PC-3 (cell line): ENCODE results near the gene P2RY6. TPM values are rescaled to one million over a fixed set of nuclear protein-coding genes. Genes with fewer than 3 reads are reported as not detected.
A peak's percentile ranks its signal among the peaks of the same experiment; 100 is the strongest.

Source experiments
- ATAC-seq: fragments of 200-7000 bp; cut with Tn5 transposase; 2 replicates; pipeline ENCODE4 v1.9.1; 2020; ENCODE audit warnings: mild to moderate bottlenecking, moderate library complexity
- BruUV-seq: library from RNA; stranded (reverse); fragments of 400-500 nt; replicated peaks from 2 replicates; lab custom pipeline; 2021; lab: Mats Ljungman, UMichigan
- CTCF ChIA-PET: fragments of 300-600 bp; sonication (Branson Sonifier 250); formaldehyde crosslinking; loops from one replicate; lab custom pipeline; 2022; ENCODE audit warnings: antibody characterized with exemption; lab: Charles Lee
- POLR2A ChIA-PET: fragments of 300-600 bp; sonication (Branson Sonifier 250); formaldehyde crosslinking; loops from one replicate; lab custom pipeline; 2022; ENCODE audit warnings: antibody characterized with exemption; ENCODE audit not compliant: unreplicated experiment; lab: Charles Lee
- DNase-seq: peaks from one replicate; pipeline ENCODE4 v3.0.0-alpha.2; 2015
- H2AFZ ChIP-seq: fragments of 300-600 bp; sonication (generic); 2 replicates; pipeline ENCODE4 v1.6.0; 2016; ENCODE audit warnings: antibody characterized with exemption, low read length
- H3F3A ChIP-seq: fragments of 300-600 bp; sonication (generic); one replicate; pipeline ENCODE4 v1.6.0; 2017; ENCODE audit warnings: antibody characterized with exemption, low read length, control low read depth, mild to moderate bottlenecking; ENCODE audit not compliant: unreplicated experiment
- H3K27ac ChIP-seq: fragments of 300-600 bp; sonication (generic); 2 replicates; pipeline ENCODE4 v1.5.1; 2016; ENCODE audit warnings: mild to moderate bottlenecking, low read length
- H3K27me3 ChIP-seq: fragments of 300-600 bp; sonication (generic); 2 replicates; pipeline ENCODE4 v1.6.1; 2016; ENCODE audit warnings: low read length, mixed read lengths
- H3K36me3 ChIP-seq: fragments of 300-600 bp; sonication (generic); 2 replicates; pipeline ENCODE4 v1.6.1; 2016; ENCODE audit warnings: low read depth, mixed run types, low read length, mixed read lengths
- H3K4me1 ChIP-seq: fragments of 300-600 bp; sonication (generic); 2 replicates; pipeline ENCODE4 v1.5.1; 2016; ENCODE audit warnings: low read length; ENCODE audit not compliant: insufficient read depth
- H3K4me2 ChIP-seq: fragments of 300-600 bp; sonication (generic); 2 replicates; pipeline ENCODE4 v1.6.0; 2016; ENCODE audit warnings: low read length
- H3K4me3 ChIP-seq: fragments of 300-600 bp; sonication (generic); 2 replicates; pipeline ENCODE4 v1.5.1; 2016; ENCODE audit warnings: mild to moderate bottlenecking, low read length, mixed read lengths
- H3K79me2 ChIP-seq: fragments of 300-600 bp; sonication (generic); 2 replicates; pipeline ENCODE4 v1.6.1; 2017; ENCODE audit warnings: low read length, mixed read lengths
- H3K9ac ChIP-seq: fragments of 300-600 bp; sonication (generic); 2 replicates; pipeline ENCODE4 v1.6.0; 2016; ENCODE audit warnings: mild to moderate bottlenecking, low read length
- H3K9me2 ChIP-seq: fragments of 300-600 bp; sonication (generic); replicated peaks from 2 replicates; pipeline ENCODE4 v1.6.1; 2016; ENCODE audit warnings: mixed run types, low read length, mixed read lengths
- H3K9me3 ChIP-seq: fragments of 300-600 bp; sonication (generic); 2 replicates; pipeline ENCODE4 v1.6.1; 2016; ENCODE audit warnings: low read length, mixed read lengths
- H4K20me1 ChIP-seq: fragments of 300-600 bp; sonication (generic); 2 replicates; pipeline ENCODE4 v1.6.1; 2016; ENCODE audit warnings: low read length, mixed read lengths
- EZH2 ChIP-seq: fragments of 300-600 bp; sonication (generic); IDR thresholded peaks from one replicate; pipeline ENCODE4 v1.6.1; 2017; ENCODE audit warnings: antibody characterized with exemption, mild to moderate bottlenecking, low read length; ENCODE audit not compliant: unreplicated experiment
- EZH2phosphoT487 ChIP-seq: fragments of 300-600 bp; sonication (generic); IDR thresholded peaks from 2 replicates; pipeline ENCODE4 v1.6.1; 2018; ENCODE audit warnings: mild to moderate bottlenecking, antibody characterized with exemption, low read length, borderline replicate concordance
- intact Hi-C: fragments of 100-400 bp; cut with micrococcal nuclease; formaldehyde crosslinking; loops from 2 replicates; pipeline ENCODE4 v1.9.0; 2023
- total RNA-seq: library from RNA; depleted of rRNA; stranded (reverse); fragments of >200 nt; gene quantifications from 2 replicates; pipeline ENCODE4 v1.2.3, GENCODE V29; 2014
- TF ChIP-seq, protein P1 (sequence below): fragments of 300-600 bp; sonication (generic); conservative IDR thresholded peaks from 2 replicates; pipeline ENCODE4 v1.5.1; 2017; ENCODE audit warnings: antibody characterized with exemption, low read depth, mild to moderate bottlenecking, low read length

P2RY6 gene
- total RNA-seq, 1 experiment from 2014 or later: 2.0 TPM

- Histone ChIP-seq H3K79me2 (no peaks in the 10 kb centered on the region), H3K9me2 (no peaks in the 10 kb centered on the region), H3K36me3 (no peaks in the 10 kb centered on the region), H3K4me1 (peaks cover 13% of the 10 kb centered on the region), H3K27ac (no peak overlapping the region), H4K20me1 (no peaks in the 10 kb centered on the region), H3K4me2 (no peak overlapping the region), H3K27me3 (no peaks in the 10 kb centered on the region), H3K4me3 (no peak overlapping the region), H3K9me3 (no peaks in the 10 kb centered on the region), H3F3A (no peaks in the 10 kb centered on the region), H3K9ac (no peak overlapping the region), H2AFZ (no peak overlapping the region; the same call in 1 of the 2 replicates)
- CTCF ChIA-PET: interaction anchor here (0.6 to 2.0 kb wide), 11 partner anchors 9 to 494 kb away, joined by 3 to 48 read pairs (median 5); partner anchors contain the start of gene ARHGEF17
- DNase-seq: peak; percentile 94
- intact Hi-C loops: loop anchor here (1.0 kb wide), 2 partner anchors 28 to 40 kb away; no protein-coding TSS in a partner anchor
- POLR2A ChIA-PET: no interaction called here
- peak; percentile 80 for ATAC-seq
- no TSS peak for BruUV-seq
- no peak for TF ChIP-seq EZH2phosphoT487
- TF ChIP-seq, protein P1, sequence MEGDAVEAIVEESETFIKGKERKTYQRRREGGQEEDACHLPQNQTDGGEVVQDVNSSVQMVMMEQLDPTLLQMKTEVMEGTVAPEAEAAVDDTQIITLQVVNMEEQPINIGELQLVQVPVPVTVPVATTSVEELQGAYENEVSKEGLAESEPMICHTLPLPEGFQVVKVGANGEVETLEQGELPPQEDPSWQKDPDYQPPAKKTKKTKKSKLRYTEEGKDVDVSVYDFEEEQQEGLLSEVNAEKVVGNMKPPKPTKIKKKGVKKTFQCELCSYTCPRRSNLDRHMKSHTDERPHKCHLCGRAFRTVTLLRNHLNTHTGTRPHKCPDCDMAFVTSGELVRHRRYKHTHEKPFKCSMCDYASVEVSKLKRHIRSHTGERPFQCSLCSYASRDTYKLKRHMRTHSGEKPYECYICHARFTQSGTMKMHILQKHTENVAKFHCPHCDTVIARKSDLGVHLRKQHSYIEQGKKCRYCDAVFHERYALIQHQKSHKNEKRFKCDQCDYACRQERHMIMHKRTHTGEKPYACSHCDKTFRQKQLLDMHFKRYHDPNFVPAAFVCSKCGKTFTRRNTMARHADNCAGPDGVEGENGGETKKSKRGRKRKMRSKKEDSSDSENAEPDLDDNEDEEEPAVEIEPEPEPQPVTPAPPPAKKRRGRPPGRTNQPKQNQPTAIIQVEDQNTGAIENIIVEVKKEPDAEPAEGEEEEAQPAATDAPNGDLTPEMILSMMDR: peak; percentile 98
These were observed 63.2 kb downstream of the P2RY6 start for GRCh38 chr11:73335204-73335923.

GRCh38 chr11:73337846-73338245 lies 65.7 kb downstream of the P2RY6 start:
- Histone ChIP-seq H2AFZ (no peak overlapping the region), H3K36me3 (no peaks in the 10 kb centered on the region), H3K9me2 (no peaks in the 10 kb centered on the region), H3K4me1 (peaks cover 17% of the 10 kb centered on the region), H3K27ac (no peak overlapping the region), H3K9me3 (no peaks in the 10 kb centered on the region), H3K4me2 (no peak overlapping the region), H3K27me3 (no peaks in the 10 kb centered on the region), H3F3A (no peaks in the 10 kb centered on the region), H3K4me3 (no peak overlapping the region), H4K20me1 (no peaks in the 10 kb centered on the region), H3K9ac (no peak overlapping the region), H3K79me2 (no peaks in the 10 kb centered on the region)
- intact Hi-C loops: no loop called here
- ATAC-seq (no peak), DNase-seq (no peak)
- ChIA-PET POLR2A (interaction anchor here (0.6 kb wide), 1 partner anchor 58 kb away, joined by 3 read pairs; no protein-coding TSS in a partner anchor), CTCF (interaction anchor here (0.6 kb wide), 1 partner anchor 498 kb away, joined by 4 read pairs; no protein-coding TSS in a partner anchor)
- TF ChIP-seq EZH2phosphoT487 (no peak), EZH2 (no peak)
- TF ChIP-seq, protein P1: no peak
- no TSS peak for BruUV-seq

DNA sequence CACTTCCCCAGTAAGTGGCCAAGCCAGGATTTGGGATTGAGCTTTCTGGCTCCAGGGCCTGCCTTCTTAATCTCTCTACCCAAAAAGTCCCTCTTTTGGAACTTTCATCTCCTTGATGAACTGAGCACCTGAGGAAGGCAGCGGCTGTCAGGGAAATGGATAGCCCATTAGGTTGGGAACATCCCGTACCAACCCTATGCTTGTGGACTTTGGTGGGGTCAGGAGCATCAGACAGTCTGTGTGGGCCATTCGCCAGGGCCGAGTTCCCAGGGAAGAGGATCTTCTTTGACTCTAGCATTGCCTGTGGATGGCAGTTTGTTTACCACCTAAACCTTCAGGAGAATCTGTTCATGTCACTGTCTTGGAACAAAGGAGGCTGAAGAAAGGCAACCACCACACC lies 66.1 kb downstream of the P2RY6 start:
- Histone ChIP-seq H3K9ac (no peak overlapping the region), H2AFZ (no peak overlapping the region), H3K9me2 (no peaks in the 10 kb centered on the region), H3K27me3 (no peaks in the 10 kb centered on the region), H3K9me3 (no peaks in the 10 kb centered on the region), H4K20me1 (no peaks in the 10 kb centered on the region), H3K36me3 (no peaks in the 10 kb centered on the region), H3F3A (no peaks in the 10 kb centered on the region), H3K4me3 (no peak overlapping the region), H3K4me2 (no peak overlapping the region), H3K79me2 (no peaks in the 10 kb centered on the region), H3K4me1 (peaks cover 17% of the 10 kb centered on the region), H3K27ac (no peak overlapping the region)
- no TSS peak for BruUV-seq
- intact Hi-C loops: no loop called here
- ChIA-PET POLR2A (no interaction called here), CTCF (no interaction called here)
- no peak for TF ChIP-seq EZH2phosphoT487
- TF ChIP-seq, protein P1: no peak
- no peak for TF ChIP-seq EZH2
- no peak for DNase-seq
- ATAC-seq: no peak
